Sigmoid colon (tissue), 7 donors: Measurements from ENCODE around the gene SSU72. TPM values are rescaled to one million over a fixed set of nuclear protein-coding genes. Genes with fewer than 3 reads are reported as not detected.
"Not testable (repeated sequence)": the region's sequence is repeated elsewhere in the genome, so short reads cannot be mapped to it uniquely, and the experiment has no call there.

Source experiments
- DNase-seq: peaks from one replicate; pipeline ENCODE4 v3.0.0-alpha.2; 2019
- H3K27ac ChIP-seq, 4 donors: fragments of 200-600 bp; sonication (generic); one replicate each; pipeline ENCODE4 v1.5.1; 2016 to 2019; ENCODE audit warnings: mild to moderate bottlenecking in 1 of 4
- H3K27me3 ChIP-seq, 3 donors: fragments of 200-600 bp; sonication (generic); one replicate each; pipeline ENCODE4 v1.5.1; 2019; ENCODE audit warnings: mild to moderate bottlenecking in 1 of 3
- H3K36me3 ChIP-seq, 4 donors: fragments of 200-600 bp; sonication (generic); one replicate each; pipeline ENCODE4 v1.5.1; 2016 to 2019
- H3K4me1 ChIP-seq, 4 donors: fragments of 200-600 bp; sonication (generic); one replicate each; pipeline ENCODE4 v1.5.1; 2017 to 2019
- H3K4me3 ChIP-seq, 4 donors: fragments of 200-600 bp; sonication (generic); one replicate each; pipeline ENCODE4 v1.5.1; 2017 to 2019; ENCODE audit warnings: mild to moderate bottlenecking in 2 of 4, moderate library complexity in 1 of 4
- H3K9me3 ChIP-seq, 4 donors: fragments of 200-600 bp in 3 of 4; sonication (generic) in 3 of 4; one replicate each; pipeline versions ENCODE4 v1.5.1 to v1.6.1; 2013 to 2019
- POLR2AphosphoS5 ChIP-seq, 4 donors: sonication (generic); formaldehyde crosslinking; IDR thresholded peaks; one replicate each; pipeline ENCODE4 v1.6.1; 2017; ENCODE audit warnings: antibody characterized with exemption in 4 of 4
- WGBS, 2 donors: extraction: QIAGEN DNeasy Blood & Tissue Kit; methylation state at CpG; one replicate each; pipeline ENCODE4 v1.1.7; 2013; 5-methylcytosine and 5-hydroxymethylcytosine counted together
- intact Hi-C: fragments of 100-400 bp; cut with DNase I; formaldehyde crosslinking; loops from one replicate; pipeline ENCODE4 v1.15.1; 2023
- polyA plus RNA-seq, 3 donors: library from polyadenylated mRNA; stranded (reverse); fragments of 200-250 nt; gene quantifications; one replicate each; pipeline ENCODE4 v1.2.3, GENCODE V29; 2013
- total RNA-seq, 4 donors: library from RNA; depleted of rRNA; stranded (reverse); fragments of >200 nt; gene quantifications; one replicate each; pipeline ENCODE4 v1.1.0, GENCODE V29; 2016
- TF ChIP-seq, protein P1 (sequence below), 4 experiments: fragments of 450-650 bp in 3 of 4; fragments of 200-600 bp in 1 of 4; IDR thresholded peaks; one replicate each; pipeline ENCODE4 v1.5.1; 2016 to 2019; ENCODE audit warnings: antibody characterized with exemption in 4 of 4, mild to moderate bottlenecking in 3 of 4, moderate library complexity in 2 of 4
- donor health status: healthy with polysubstance abuse.
- donor health status: Bipolar disorder and iron deficiency.
- donor health status: healthy.

SSU72 gene
- total and polyA plus RNA-seq, 7 donors, result 98.9 to 165 (median 119) TPM

GRCh38 chr1:1505366-1505798 is 69.3 kb downstream of the SSU72 start:
- H3K4me3 ChIP-seq, result peak overlapping the region in 3 of 4 donors; percentile 10 to 14 (median 13)
- H3K9me3 ChIP-seq, H3K36me3 ChIP-seq, DNase-seq, intact Hi-C loops, H3K27me3 ChIP-seq: not testable (repeated sequence)
- peaks cover 0 to 14% (median 6%) of the 10 kb centered on the region in 4 donors for H3K4me1 ChIP-seq
- TF ChIP-seq, protein P1, sequence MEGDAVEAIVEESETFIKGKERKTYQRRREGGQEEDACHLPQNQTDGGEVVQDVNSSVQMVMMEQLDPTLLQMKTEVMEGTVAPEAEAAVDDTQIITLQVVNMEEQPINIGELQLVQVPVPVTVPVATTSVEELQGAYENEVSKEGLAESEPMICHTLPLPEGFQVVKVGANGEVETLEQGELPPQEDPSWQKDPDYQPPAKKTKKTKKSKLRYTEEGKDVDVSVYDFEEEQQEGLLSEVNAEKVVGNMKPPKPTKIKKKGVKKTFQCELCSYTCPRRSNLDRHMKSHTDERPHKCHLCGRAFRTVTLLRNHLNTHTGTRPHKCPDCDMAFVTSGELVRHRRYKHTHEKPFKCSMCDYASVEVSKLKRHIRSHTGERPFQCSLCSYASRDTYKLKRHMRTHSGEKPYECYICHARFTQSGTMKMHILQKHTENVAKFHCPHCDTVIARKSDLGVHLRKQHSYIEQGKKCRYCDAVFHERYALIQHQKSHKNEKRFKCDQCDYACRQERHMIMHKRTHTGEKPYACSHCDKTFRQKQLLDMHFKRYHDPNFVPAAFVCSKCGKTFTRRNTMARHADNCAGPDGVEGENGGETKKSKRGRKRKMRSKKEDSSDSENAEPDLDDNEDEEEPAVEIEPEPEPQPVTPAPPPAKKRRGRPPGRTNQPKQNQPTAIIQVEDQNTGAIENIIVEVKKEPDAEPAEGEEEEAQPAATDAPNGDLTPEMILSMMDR (IDR thresholded peaks at IDR 0.05), result peak in 3 of 4 experiments; percentile 36 to 57 (median 53)
- 14 to 15% methylated on average over 16 to 17 of the region's 22 CpGs for WGBS, 2 donors
- H3K27ac ChIP-seq, result peak overlapping the region; percentile 66 to 81 (median 78)

GRCh38 chr1:1504777-1505365 is 69.8 kb downstream of the SSU72 start:
- H3K27me3 ChIP-seq, intact Hi-C loops, H3K9me3 ChIP-seq, H3K36me3 ChIP-seq: not testable (repeated sequence)
- Histone ChIP-seq H3K27ac (peak overlapping the region; percentile 66 to 81 (median 78)), H3K4me3 (peak overlapping the region in 3 of 4 donors; percentile 10 to 14 (median 13)), H3K4me1 (peaks cover 0 to 14% (median 6%) of the 10 kb centered on the region in 4 donors)
- WGBS, 2 donors, result 10 to 29% methylated on average over 16 of the region's 16 CpGs
- TF ChIP-seq, protein P1 (IDR thresholded peaks at IDR 0.05), result peak; percentile 59 to 75 (median 66)
- peak in 1 of 4 donors; percentile 17 for TF ChIP-seq POLR2AphosphoS5 (IDR thresholded peaks at IDR 0.05)
- DNase-seq, result peak; percentile 88

- H3K36me3 ChIP-seq, result peaks cover 8 to 51% (median 13%) of the 10 kb centered on the region in 4 donors
- H3K27me3 ChIP-seq, DNase-seq, H3K9me3 ChIP-seq, H3K4me1 ChIP-seq, H3K4me3 ChIP-seq, intact Hi-C loops, H3K27ac ChIP-seq: not testable (repeated sequence)
- 93 to 94% methylated on average over 17 to 18 of the region's 18 CpGs for WGBS, 2 donors
Observed at GRCh38 chr1:1495461-1495975, 79.1 kb downstream of the SSU72 start.

GRCh38 chr1:1494311-1494710 is 80.4 kb downstream of the SSU72 start:
- H3K27me3 ChIP-seq, H3K9me3 ChIP-seq, H3K4me3 ChIP-seq, H3K4me1 ChIP-seq, H3K27ac ChIP-seq, intact Hi-C loops, DNase-seq: not testable (repeated sequence)
- 98% methylated on average over 22 of the region's 22 CpGs for WGBS, 2 donors
- peaks cover 19 to 63% (median 23%) of the 10 kb centered on the region in 4 donors for H3K36me3 ChIP-seq

Other genes starting within 250 kb of the SSU72 start
- gene TAS1R3, start 243.6 kb downstream of the SSU72 start, total RNA-seq, result not detected
- gene TAS1R3, start 243.6 kb downstream of the SSU72 start, polyA plus RNA-seq, result under 1 TPM in 2 of 3 donors, not detected in 1; 0.60 to 0.64 TPM
- gene DVL1, start 225.4 kb downstream of the SSU72 start, total RNA-seq, result 10 to 100 TPM; 50.7 to 85.0 (median 61.9) TPM
- 10 to 100 TPM; 25.8 to 59.9 (median 36.3) TPM for gene DVL1, start 225.4 kb downstream of the SSU72 start, polyA plus RNA-seq
- gene MXRA8, start 216.3 kb downstream of the SSU72 start, total RNA-seq, result 100 to 1,000 TPM in 3 of 4 donors, 10 to 100 TPM in 1; 78.8 to 234 (median 114) TPM
- gene MXRA8, start 216.3 kb downstream of the SSU72 start, polyA plus RNA-seq, result 10 to 100 TPM in 2 of 3 donors, 1 to 10 TPM in 1; 2.8 to 26.2 (median 22.2) TPM
- gene AURKAIP1, start 199.7 kb downstream of the SSU72 start, total RNA-seq, result 100 to 1,000 TPM in 3 of 4 donors, 10 to 100 TPM in 1; 89.3 to 143 (median 124) TPM
- gene AURKAIP1, start 199.7 kb downstream of the SSU72 start, polyA plus RNA-seq, result 100 to 1,000 TPM; 263 to 288 (median 271) TPM
- gene CCNL2, start 175.5 kb downstream of the SSU72 start, total RNA-seq, result 100 to 1,000 TPM; 139 to 375 (median 173) TPM
- 10 to 100 TPM; 15.0 to 99.6 (median 16.2) TPM for gene CCNL2, start 175.5 kb downstream of the SSU72 start, polyA plus RNA-seq
- 100 to 1,000 TPM; 133 to 235 (median 206) TPM for gene MRPL20, start 167.6 kb downstream of the SSU72 start, total RNA-seq
- 100 to 1,000 TPM; 155 to 216 (median 171) TPM for gene MRPL20, start 167.6 kb downstream of the SSU72 start, polyA plus RNA-seq
- 10 to 100 TPM; 10.0 to 23.0 (median 15.8) TPM for gene ANKRD65, start 153.6 kb downstream of the SSU72 start, total RNA-seq
- 1 to 10 TPM in 2 of 3 donors, under 1 TPM in 1; 0.69 to 5.4 (median 3.8) TPM for gene ANKRD65, start 153.6 kb downstream of the SSU72 start, polyA plus RNA-seq
- 100 to 1,000 TPM in 1 of 4 donors, 10 to 100 TPM in 3; 47.1 to 107 (median 71.1) TPM for gene VWA1, start 139.2 kb downstream of the SSU72 start, total RNA-seq
- gene VWA1, start 139.2 kb downstream of the SSU72 start, polyA plus RNA-seq, result 10 to 100 TPM in 1 of 3 donors, 1 to 10 TPM in 2; 2.4 to 44.2 (median 3.7) TPM
- gene ATAD3C, start 125.2 kb downstream of the SSU72 start, total RNA-seq, result under 1 TPM; 0.16 to 0.55 (median 0.45) TPM
- 1 to 10 TPM in 1 of 3 donors, under 1 TPM in 1, not detected in 1; under 0.01 to 1.5 TPM for gene ATAD3C, start 125.2 kb downstream of the SSU72 start, polyA plus RNA-seq
- 10 to 100 TPM; 11.1 to 47.1 (median 13.1) TPM for gene ATAD3B, start 103.1 kb downstream of the SSU72 start, total RNA-seq
- gene ATAD3B, start 103.1 kb downstream of the SSU72 start, polyA plus RNA-seq, result 10 to 100 TPM in 1 of 3 donors, 1 to 10 TPM in 2; 4.8 to 49.4 (median 5.3) TPM
- gene ATAD3A, start 62.7 kb downstream of the SSU72 start, total RNA-seq, result 10 to 100 TPM in 3 of 4 donors, 1 to 10 TPM in 1; 8.6 to 14.7 (median 12.1) TPM
- 10 to 100 TPM; 12.6 to 40.4 (median 13.6) TPM for gene ATAD3A, start 62.7 kb downstream of the SSU72 start, polyA plus RNA-seq
- 10 to 100 TPM; 15.3 to 35.2 (median 17.6) TPM for gene TMEM240, start 34.2 kb downstream of the SSU72 start, total RNA-seq
- 1 to 10 TPM in 2 of 3 donors, not detected in 1; 3.7 to 4.8 TPM for gene TMEM240, start 34.2 kb downstream of the SSU72 start, polyA plus RNA-seq
- 1 to 10 TPM in 3 of 4 donors, under 1 TPM in 1; 0.82 to 2.8 (median 1.6) TPM for gene FNDC10, start 25.3 kb upstream of the SSU72 start, total RNA-seq
- 1 to 10 TPM; 1.2 to 3.5 (median 2.8) TPM for gene FNDC10, start 25.3 kb upstream of the SSU72 start, polyA plus RNA-seq
- gene MIB2, start 40.6 kb upstream of the SSU72 start, total RNA-seq, result 10 to 100 TPM; 32.7 to 95.3 (median 53.6) TPM
- 10 to 100 TPM; 24.6 to 77.6 (median 33.3) TPM for gene MIB2, start 40.6 kb upstream of the SSU72 start, polyA plus RNA-seq
- gene MMP23B, start 57.3 kb upstream of the SSU72 start, total RNA-seq, result 10 to 100 TPM in 2 of 4 donors, 1 to 10 TPM in 2; 1.8 to 58.7 (median 17.2) TPM
- gene MMP23B, start 57.3 kb upstream of the SSU72 start, polyA plus RNA-seq, result 1 to 10 TPM; 2.2 to 3.6 (median 2.3) TPM
- 10 to 100 TPM; 23.9 to 51.0 (median 27.8) TPM for gene CDK11B, start 84.1 kb upstream of the SSU72 start, total RNA-seq
- gene CDK11B, start 84.1 kb upstream of the SSU72 start, polyA plus RNA-seq, result 10 to 100 TPM; 30.0 to 38.4 (median 37.9) TPM
- 10 to 100 TPM; 25.0 to 78.1 (median 31.6) TPM for gene SLC35E2B, start 117.9 kb upstream of the SSU72 start, total RNA-seq
- gene SLC35E2B, start 117.9 kb upstream of the SSU72 start, polyA plus RNA-seq, result 10 to 100 TPM in 2 of 3 donors, 1 to 10 TPM in 1; 9.5 to 38.5 (median 12.0) TPM
- gene CDK11A, start 149.5 kb upstream of the SSU72 start, total RNA-seq, result 10 to 100 TPM; 21.6 to 53.7 (median 37.5) TPM
- 10 to 100 TPM; 19.8 to 35.0 (median 33.1) TPM for gene CDK11A, start 149.5 kb upstream of the SSU72 start, polyA plus RNA-seq
- gene NADK, start 203.6 kb upstream of the SSU72 start, total RNA-seq, result 10 to 100 TPM; 34.9 to 66.7 (median 42.4) TPM
- gene NADK, start 203.6 kb upstream of the SSU72 start, polyA plus RNA-seq, result 100 to 1,000 TPM in 2 of 3 donors, 10 to 100 TPM in 1; 72.7 to 121 (median 107) TPM